Stomach (tissue), 4 donors: ENCODE results near the gene ZBTB39.

Experiments used
- EP300 ChIP-seq: sonication (generic); formaldehyde crosslinking; IDR thresholded peaks from one replicate; pipeline ENCODE4 v1.6.1; 2017; ENCODE audit warnings: antibody characterized with exemption
- POLR2A ChIP-seq, 4 donors: fragments of 450-650 bp; IDR thresholded peaks; one replicate each; pipeline ENCODE4 v1.6.1; 2016; ENCODE audit warnings: antibody characterized with exemption in 4 of 4, control low read depth in 2 of 4, mild to moderate bottlenecking in 1 of 4, moderate library complexity in 1 of 4
- POLR2AphosphoS5 ChIP-seq, 3 donors: sonication (generic); formaldehyde crosslinking; IDR thresholded peaks; one replicate each; pipeline ENCODE4 v1.6.1; 2016; ENCODE audit warnings: antibody characterized with exemption in 3 of 3
- TF ChIP-seq, protein P1 (sequence below), 7 experiments: fragments of 450-650 bp in 4 of 7; fragments of 200-600 bp in 3 of 7; sonication (generic) in 3 of 7; IDR thresholded peaks; one replicate each; pipeline ENCODE4 v1.5.1; 2016 to 2019; ENCODE audit warnings: antibody characterized with exemption in 7 of 7, control low read depth in 2 of 7, mild to moderate bottlenecking in 1 of 7

DNA sequence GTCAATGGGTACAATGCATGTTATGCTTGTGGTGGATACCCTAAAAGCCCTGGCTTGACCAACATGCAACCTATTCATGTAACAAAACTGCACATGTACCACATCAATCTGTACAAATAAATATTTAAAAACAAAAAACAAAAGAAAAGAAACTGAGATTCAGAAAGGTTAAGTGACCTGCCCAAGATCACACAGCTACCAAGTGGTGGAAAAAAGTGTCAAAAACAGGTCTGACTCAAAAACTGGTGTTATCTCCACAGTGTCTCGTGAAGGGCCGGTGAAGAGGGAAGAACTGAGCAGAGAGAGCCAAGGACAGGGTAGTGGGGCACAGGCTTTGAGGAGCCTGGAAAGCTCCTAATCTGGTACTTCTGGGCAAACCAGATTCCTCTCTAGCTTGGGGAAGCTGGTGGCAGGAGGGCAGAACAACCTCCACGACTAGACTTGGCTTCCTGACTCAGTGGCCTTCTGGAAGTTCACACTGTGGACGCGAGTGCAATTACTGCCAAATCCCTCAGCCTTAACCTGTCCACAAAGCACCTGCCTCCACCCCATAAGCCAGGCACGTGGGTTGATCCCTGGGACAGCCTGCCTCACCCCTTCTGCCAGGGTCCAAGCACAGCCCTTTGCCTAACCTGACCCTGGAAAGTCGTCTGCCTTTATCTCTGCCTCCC, 15.6 kb downstream of the ZBTB39 start:
- TF ChIP-seq, protein P1, sequence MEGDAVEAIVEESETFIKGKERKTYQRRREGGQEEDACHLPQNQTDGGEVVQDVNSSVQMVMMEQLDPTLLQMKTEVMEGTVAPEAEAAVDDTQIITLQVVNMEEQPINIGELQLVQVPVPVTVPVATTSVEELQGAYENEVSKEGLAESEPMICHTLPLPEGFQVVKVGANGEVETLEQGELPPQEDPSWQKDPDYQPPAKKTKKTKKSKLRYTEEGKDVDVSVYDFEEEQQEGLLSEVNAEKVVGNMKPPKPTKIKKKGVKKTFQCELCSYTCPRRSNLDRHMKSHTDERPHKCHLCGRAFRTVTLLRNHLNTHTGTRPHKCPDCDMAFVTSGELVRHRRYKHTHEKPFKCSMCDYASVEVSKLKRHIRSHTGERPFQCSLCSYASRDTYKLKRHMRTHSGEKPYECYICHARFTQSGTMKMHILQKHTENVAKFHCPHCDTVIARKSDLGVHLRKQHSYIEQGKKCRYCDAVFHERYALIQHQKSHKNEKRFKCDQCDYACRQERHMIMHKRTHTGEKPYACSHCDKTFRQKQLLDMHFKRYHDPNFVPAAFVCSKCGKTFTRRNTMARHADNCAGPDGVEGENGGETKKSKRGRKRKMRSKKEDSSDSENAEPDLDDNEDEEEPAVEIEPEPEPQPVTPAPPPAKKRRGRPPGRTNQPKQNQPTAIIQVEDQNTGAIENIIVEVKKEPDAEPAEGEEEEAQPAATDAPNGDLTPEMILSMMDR (IDR thresholded peaks at IDR 0.05) = no peak
- TF ChIP-seq EP300 (no peak), POLR2A (IDR thresholded peaks at IDR 0.05) (no peak), POLR2AphosphoS5 (IDR thresholded peaks at IDR 0.05) (no peak)
